Gastroesophageal sphincter (tissue), 3 donors: Measurements from ENCODE around the gene ZFYVE28.

ENCODE experiments used
- POLR2A ChIP-seq, 2 donors: fragments of 450-650 bp; IDR thresholded peaks; one replicate each; pipeline ENCODE4 v1.6.1; 2017; ENCODE audit warnings: antibody characterized with exemption in 2 of 2, mild to moderate bottlenecking in 2 of 2, moderate library complexity in 1 of 2
- TF ChIP-seq, protein P1 (sequence below), 4 experiments: fragments of 200-600 bp in 2 of 4; fragments of 450-650 bp in 2 of 4; sonication (generic) in 1 of 4; IDR thresholded peaks; one replicate each; pipeline ENCODE4 v1.5.1; 2017 to 2019; ENCODE audit warnings: antibody characterized with exemption in 4 of 4, mild to moderate bottlenecking in 2 of 4, moderate library complexity in 2 of 4

GRCh38 chr4:2265113-2266110, 153.0 kb downstream of the ZFYVE28 start:
- TF ChIP-seq, protein P1, sequence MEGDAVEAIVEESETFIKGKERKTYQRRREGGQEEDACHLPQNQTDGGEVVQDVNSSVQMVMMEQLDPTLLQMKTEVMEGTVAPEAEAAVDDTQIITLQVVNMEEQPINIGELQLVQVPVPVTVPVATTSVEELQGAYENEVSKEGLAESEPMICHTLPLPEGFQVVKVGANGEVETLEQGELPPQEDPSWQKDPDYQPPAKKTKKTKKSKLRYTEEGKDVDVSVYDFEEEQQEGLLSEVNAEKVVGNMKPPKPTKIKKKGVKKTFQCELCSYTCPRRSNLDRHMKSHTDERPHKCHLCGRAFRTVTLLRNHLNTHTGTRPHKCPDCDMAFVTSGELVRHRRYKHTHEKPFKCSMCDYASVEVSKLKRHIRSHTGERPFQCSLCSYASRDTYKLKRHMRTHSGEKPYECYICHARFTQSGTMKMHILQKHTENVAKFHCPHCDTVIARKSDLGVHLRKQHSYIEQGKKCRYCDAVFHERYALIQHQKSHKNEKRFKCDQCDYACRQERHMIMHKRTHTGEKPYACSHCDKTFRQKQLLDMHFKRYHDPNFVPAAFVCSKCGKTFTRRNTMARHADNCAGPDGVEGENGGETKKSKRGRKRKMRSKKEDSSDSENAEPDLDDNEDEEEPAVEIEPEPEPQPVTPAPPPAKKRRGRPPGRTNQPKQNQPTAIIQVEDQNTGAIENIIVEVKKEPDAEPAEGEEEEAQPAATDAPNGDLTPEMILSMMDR (IDR thresholded peaks at IDR 0.05) = no peak
- no peak for TF ChIP-seq POLR2A (IDR thresholded peaks at IDR 0.05)
